OCI-LY7 (cell line): ENCODE measurements around the gene CAMK2N1. TPM values are rescaled to one million over a fixed set of nuclear protein-coding genes. Genes with fewer than 3 reads are reported as not detected.

ENCODE experiments used
- BruUV-seq: library from RNA; stranded (reverse); fragments of 400-500 nt; replicated peaks from 2 replicates; lab custom pipeline; 2021; lab: Mats Ljungman, UMichigan
- CTCF ChIA-PET: fragments of 300-600 bp; sonication (Branson Sonifier 250); formaldehyde crosslinking; loops from one replicate; lab custom pipeline; 2022; ENCODE audit warnings: antibody characterized with exemption; ENCODE audit not compliant: unreplicated experiment; lab: Charles Lee
- POLR2A ChIA-PET: fragments of 300-600 bp; sonication (Branson Sonifier 250); formaldehyde crosslinking; loops from one replicate; lab custom pipeline; 2022; ENCODE audit warnings: antibody characterized with exemption; lab: Charles Lee
- DNase-seq: peaks from one replicate; pipeline ENCODE4 v3.0.0-alpha.2; 2015; ENCODE audit warnings: low spot score
- H2AFZ ChIP-seq: fragments of 200-600 bp; sonication (generic), shearing (Covaris generic); 2 replicates; pipeline ENCODE4 v1.6.1; 2014; ENCODE audit warnings: mild to moderate bottlenecking, antibody characterized with exemption, low read length, moderate library complexity
- H3K27ac ChIP-seq: fragments of 200-600 bp; sonication (generic); 2 replicates; pipeline ENCODE4 v1.5.1; 2014; ENCODE audit warnings: mixed run types, low read depth, mild to moderate bottlenecking, moderate library complexity, low read length, inconsistent platforms; ENCODE audit not compliant: poor library complexity, severe bottlenecking
- H3K36me3 ChIP-seq: fragments of 200-600 bp; sonication (generic); 2 replicates; pipeline ENCODE4 v1.6.1; 2014; ENCODE audit warnings: mild to moderate bottlenecking, antibody characterized with exemption, low read length, moderate library complexity, mixed read lengths; ENCODE audit not compliant: insufficient read depth
- H3K4me1 ChIP-seq: fragments of 200-600 bp; sonication (generic); 2 replicates; pipeline ENCODE4 v1.5.1; 2014; ENCODE audit warnings: mild to moderate bottlenecking, low read length; ENCODE audit not compliant: insufficient read depth, poor library complexity, severe bottlenecking
- H3K4me2 ChIP-seq: fragments of 200-600 bp; sonication (generic); 2 replicates; pipeline ENCODE4 v1.6.1; 2014; ENCODE audit warnings: mild to moderate bottlenecking, low read length
- H3K4me3 ChIP-seq: fragments of 200-600 bp; sonication (generic); 2 replicates; pipeline ENCODE4 v1.5.1; 2014; ENCODE audit warnings: mild to moderate bottlenecking, low read depth, low read length; ENCODE audit not compliant: poor library complexity, severe bottlenecking
- H3K79me2 ChIP-seq: fragments of 200-600 bp; sonication (generic); 2 replicates; pipeline ENCODE4 v1.6.1; 2016; ENCODE audit warnings: low read depth, mild to moderate bottlenecking, low read length, moderate library complexity, mixed read lengths; ENCODE audit not compliant: insufficient read depth
- H3K9me2 ChIP-seq: fragments of 200-600 bp; sonication (generic); 2 replicates; pipeline ENCODE4 v1.6.1; 2016; ENCODE audit warnings: mild to moderate bottlenecking, low read length, mixed read lengths; ENCODE audit not compliant: insufficient read depth
- H3K9me3 ChIP-seq: fragments of 200-600 bp; sonication (generic); 2 replicates; pipeline ENCODE4 v1.6.1; 2014; ENCODE audit warnings: mild to moderate bottlenecking, mixed run types, low read length, mixed read lengths
- H4K20me1 ChIP-seq: fragments of 200-600 bp; sonication (generic); 2 replicates; pipeline ENCODE4 v1.6.1; 2014; ENCODE audit warnings: mild to moderate bottlenecking, antibody characterized with exemption, low read length, moderate library complexity, mixed read lengths; ENCODE audit not compliant: insufficient read depth
- CTCF ChIP-seq: fragments of 200-600 bp; sonication (generic); conservative IDR thresholded peaks from 2 replicates; pipeline ENCODE4 v1.5.1; 2014; ENCODE audit warnings: mild to moderate bottlenecking, antibody characterized with exemption, low read length, moderate library complexity, mixed read lengths
- EZH2phosphoT487 ChIP-seq: fragments of 200-600 bp; sonication (generic); IDR thresholded peaks from 2 replicates; pipeline ENCODE4 v1.6.1; 2018; ENCODE audit warnings: low read depth, borderline replicate concordance, mild to moderate bottlenecking, mixed run types, antibody characterized with exemption, low read length, moderate library complexity, mixed read lengths
- intact Hi-C: fragments of 100-400 bp; cut with micrococcal nuclease; formaldehyde crosslinking; loops from one replicate; pipeline ENCODE4 v1.10.0; 2022; ENCODE audit not compliant: unreplicated experiment
- total RNA-seq, 2 experiments: library from RNA; depleted of rRNA in 1 of 2; stranded (reverse); fragments of >200 nt in 1 of 2; shearing (Covaris generic) in 1 of 2; gene quantifications; 2 replicates each; pipeline ENCODE4 v1.2.3, GENCODE V29; 2014 to 2022

CAMK2N1 gene
- total RNA-seq, 2 experiments from 2014 or later = not detected

GRCh38 chr1:20480951-20481617 is 4.9 kb downstream of the CAMK2N1 start:
- Histone ChIP-seq H3K4me1 (peaks cover 15% of the 10 kb centered on the region), H3K36me3 (no peaks in the 10 kb centered on the region), H3K9me2 (no peaks in the 10 kb centered on the region), H3K9me3 (no peaks in the 10 kb centered on the region), H3K4me2 (no peak overlapping the region), H3K4me3 (no peak overlapping the region), H2AFZ (no peak overlapping the region), H3K79me2 (no peaks in the 10 kb centered on the region), H4K20me1 (no peaks in the 10 kb centered on the region), H3K27ac (no peak overlapping the region)
- DNase-seq = no peak
- intact Hi-C loops = no loop called here
- POLR2A ChIA-PET = interaction anchor here (1.2 kb wide), 1 partner anchor 72 kb away, joined by 4 read pairs; no protein-coding TSS in a partner anchor
- BruUV-seq = no TSS peak
- CTCF ChIA-PET = interaction anchor here (0.6 kb wide), 2 partner anchors 29 to 543 kb away, joined by 3 to 5 read pairs; no protein-coding TSS in a partner anchor
- TF ChIP-seq EZH2phosphoT487 (no peak), CTCF (no peak)

GRCh38 chr1:20480243-20480944 is 5.6 kb downstream of the CAMK2N1 start:
- no peaks in the 10 kb centered on the region for H3K36me3 ChIP-seq
- no peak overlapping the region for H3K27ac ChIP-seq
- no peaks in the 10 kb centered on the region for H4K20me1 ChIP-seq
- no peak overlapping the region for H3K4me3 ChIP-seq
- no TSS peak for BruUV-seq
- H3K4me1 ChIP-seq = peaks cover 15% of the 10 kb centered on the region
- TF ChIP-seq CTCF (no peak), EZH2phosphoT487 (no peak)
- intact Hi-C loops = no loop called here
- CTCF ChIA-PET = no interaction called here
- POLR2A ChIA-PET = interaction anchor here (1.2 kb wide), 1 partner anchor 73 kb away, joined by 4 read pairs; no protein-coding TSS in a partner anchor
- H3K79me2 ChIP-seq = no peaks in the 10 kb centered on the region
- no peaks in the 10 kb centered on the region for H3K9me2 ChIP-seq
- DNase-seq = no peak
- no peaks in the 10 kb centered on the region for H3K9me3 ChIP-seq
- no peak overlapping the region for H2AFZ ChIP-seq
- no peak overlapping the region for H3K4me2 ChIP-seq
